Forelimb muscle (tissue), 1 donor: ENCODE data around the gene MAJIN. TPM values are rescaled to one million over a fixed set of nuclear protein-coding genes. Genes with fewer than 3 reads are reported as not detected.
"Not testable (repeated sequence)": the region's sequence is repeated elsewhere in the genome, so short reads cannot be mapped to it uniquely, and the experiment has no call there.

Experiments
- DNase-seq: peaks from one replicate; pipeline ENCODE4 v3.0.0-alpha.2; 2013; ENCODE audit warnings: low read depth
- polyA plus RNA-seq: library from polyadenylated mRNA; unstranded; fragments of 120-200 nt; gene quantifications from one replicate; pipeline ENCODE4 v1.2.1, GENCODE V29; 2013; ENCODE audit not compliant: insufficient read length

MAJIN gene
- not detected for polyA plus RNA-seq

DNA sequence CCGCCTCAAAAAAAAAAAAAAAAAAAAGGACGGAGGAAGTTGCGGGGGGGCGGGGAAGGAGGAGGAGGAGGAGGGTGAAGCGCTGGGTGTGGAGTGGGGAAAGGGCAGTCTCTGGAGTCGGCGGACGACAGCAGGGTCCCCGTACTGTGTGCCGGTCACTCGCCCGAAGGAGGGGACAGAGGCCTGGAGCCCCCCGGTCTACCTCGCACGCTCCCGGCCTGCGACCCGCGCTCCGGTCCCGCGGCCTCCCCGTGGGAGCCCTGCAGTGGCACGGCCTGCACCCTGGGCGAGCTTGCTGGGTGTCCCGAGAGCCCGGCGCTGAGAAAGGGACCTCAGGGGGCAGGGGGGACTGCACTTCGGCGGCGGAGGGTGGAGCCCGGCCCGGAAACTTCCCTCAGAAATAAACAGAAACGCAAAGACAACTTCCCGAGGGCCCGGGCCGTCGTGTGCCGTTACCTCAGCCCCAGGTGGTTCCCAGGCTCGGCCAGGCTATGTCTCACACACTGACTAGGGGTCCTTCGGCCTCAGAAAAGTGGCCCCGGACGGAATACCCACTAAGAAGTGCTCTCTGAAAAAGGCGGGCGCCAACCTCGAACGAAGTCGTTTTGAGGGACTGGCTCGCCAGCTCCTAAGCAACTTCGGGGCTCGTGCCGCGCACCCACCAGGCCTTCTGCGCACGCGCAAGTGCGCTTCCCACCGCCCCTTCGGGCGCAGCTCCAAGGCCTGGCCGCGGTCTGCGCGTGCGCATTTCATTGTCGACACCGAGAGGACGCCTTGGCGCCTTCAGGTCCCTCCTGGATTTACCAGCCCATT, at the start of gene MAJIN:
Gene MAJIN (minus strand): TSS at position 688 of the 813 bp plus-strand sequence. CDS start 12,703 bp downstream, outside the sequence.
- DNase-seq: peak; percentile 48

- DNase-seq: no peak
These were observed 49.6 kb upstream of the MAJIN start for GRCh38 chr11:65021509-65021908.

DNA sequence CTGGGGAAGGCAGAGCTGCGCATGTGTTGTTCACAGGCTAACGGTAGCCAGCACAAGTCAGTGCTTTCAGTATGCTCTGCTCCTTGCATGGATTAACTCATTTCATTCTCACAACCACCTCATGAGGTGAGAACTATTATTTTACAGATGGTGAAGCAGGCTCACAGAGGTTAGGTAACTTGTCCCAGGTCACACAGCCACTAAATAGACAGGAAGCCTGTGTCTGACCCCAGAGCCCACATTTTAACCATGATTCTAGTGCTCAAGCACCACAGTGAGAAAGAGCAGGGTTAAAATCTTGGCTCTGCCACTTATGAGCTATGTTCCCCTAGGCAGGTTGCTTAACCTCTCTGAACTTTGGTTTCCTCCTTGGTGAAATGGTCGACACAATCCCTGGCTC, 49.1 kb upstream of the MAJIN start:
- no peak for DNase-seq

- DNase-seq: no peak
These were observed 47.9 kb upstream of the MAJIN start for GRCh38 chr11:65019824-65020223.

- DNase-seq: no peak
These were observed 46.0 kb upstream of the MAJIN start for GRCh38 chr11:65017937-65018336.

DNA sequence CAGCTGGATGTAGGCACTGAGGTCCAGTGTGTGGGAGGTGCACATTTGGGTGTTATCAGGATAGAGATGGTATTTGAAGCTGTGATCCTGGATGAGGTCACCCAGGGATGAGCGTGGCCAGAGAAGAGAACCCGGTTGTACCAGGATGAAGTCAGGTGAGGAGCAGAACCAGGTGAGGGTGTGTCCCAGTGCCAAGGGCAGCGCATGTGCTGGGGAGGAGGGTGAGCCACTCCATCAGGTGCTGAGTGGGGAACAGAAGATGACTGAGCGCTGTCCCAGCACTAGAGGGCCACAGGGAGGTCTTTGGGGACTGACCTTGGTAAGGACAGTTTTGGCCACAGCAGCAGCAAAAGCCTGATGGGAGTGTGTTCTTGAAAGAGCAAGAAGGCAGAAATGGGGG, 44.8 kb upstream of the MAJIN start:
- DNase-seq: no peak

DNA sequence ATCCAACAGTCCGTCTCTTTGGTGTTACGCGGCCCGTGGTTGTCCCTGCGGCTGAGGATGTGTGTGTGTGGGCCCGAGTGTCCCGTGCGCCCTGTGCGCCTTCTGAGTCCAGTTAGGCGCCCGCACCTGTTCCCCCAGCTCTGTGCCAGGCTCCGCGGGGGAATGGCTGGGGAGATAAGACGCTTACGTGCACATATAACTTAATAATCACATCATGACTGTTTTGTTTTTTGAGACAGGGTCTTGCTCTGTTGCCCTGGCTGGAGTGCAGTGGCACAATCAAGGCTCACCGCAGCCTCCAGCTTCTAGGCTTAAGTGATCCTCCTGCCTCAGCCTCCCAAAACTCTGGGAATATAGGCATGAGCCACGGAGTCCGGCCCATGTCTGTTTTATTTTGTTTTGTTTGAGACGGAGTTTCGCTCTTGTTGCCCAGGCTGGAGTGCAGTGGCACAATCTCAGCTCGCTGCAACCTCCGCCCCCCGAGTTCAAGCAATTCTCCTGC, 42.9 kb upstream of the MAJIN start:
- no peak for DNase-seq

- peak; percentile 74 for DNase-seq
These were observed 42.2 kb upstream of the MAJIN start, which contains the start of gene ARL2 for GRCh38 chr11:65013888-65014725. TSS of gene ARL2 (plus strand) at chr11:65014160. CDS start at chr11:65014208, 48 bp downstream.

GRCh38 chr11:65013130-65013887, 41.4 kb upstream of the MAJIN start:
- DNase-seq: peak; percentile 74

- DNase-seq: no peak
These were observed 37.0 kb upstream of the MAJIN start for GRCh38 chr11:65008873-65009272.

- DNase-seq: no peak
These were observed 36.1 kb upstream of the MAJIN start for GRCh38 chr11:65008016-65008415.

DNA sequence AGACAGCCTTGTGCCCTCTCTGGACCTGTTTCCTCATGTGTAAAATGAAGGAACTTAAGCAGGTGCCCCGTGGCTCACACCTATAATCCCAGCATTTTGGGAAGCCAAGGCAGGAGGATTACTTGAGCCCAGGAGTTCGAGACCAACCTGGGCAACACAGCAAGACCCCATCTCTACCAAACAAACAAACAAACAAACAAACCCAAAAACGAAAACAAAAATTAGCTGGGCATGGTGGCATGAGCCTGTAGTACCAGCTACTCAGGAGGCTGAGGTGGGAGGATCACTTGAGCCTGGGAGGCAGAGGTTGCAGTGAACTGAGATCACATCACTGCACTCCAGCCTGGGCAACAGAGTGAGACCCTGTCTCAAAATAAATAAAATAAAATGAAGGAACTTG, 32.1 kb upstream of the MAJIN start:
- DNase-seq: not testable (repeated sequence)

DNA sequence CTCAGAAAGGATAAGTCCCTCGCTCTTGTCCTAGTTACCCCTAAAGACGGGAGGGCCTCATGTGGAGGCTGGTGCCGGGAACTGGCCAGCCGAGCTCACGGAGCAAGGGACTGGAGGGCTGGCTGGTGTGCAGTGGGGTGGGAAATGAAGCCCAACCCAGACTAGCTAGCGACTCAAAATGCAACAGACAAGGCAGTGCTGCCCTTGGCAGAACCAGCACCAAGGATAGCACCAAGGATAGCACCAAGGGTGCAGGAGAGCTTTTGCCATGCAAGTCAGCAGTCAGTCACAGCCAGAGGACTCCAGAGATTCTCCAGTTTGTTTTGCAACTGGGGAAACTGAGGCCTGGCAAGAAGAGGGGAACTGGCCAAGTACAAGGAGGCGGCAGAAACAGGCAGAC, 31.4 kb upstream of the MAJIN start:
- DNase-seq: no peak

- DNase-seq: no peak
These were observed 30.8 kb upstream of the MAJIN start for GRCh38 chr11:65002706-65003105.

GRCh38 chr11:64999478-64999877, 27.6 kb upstream of the MAJIN start:
- DNase-seq: no peak

GRCh38 chr11:64998690-64999431, 27.0 kb upstream of the MAJIN start:
- DNase-seq: no peak

- no peak for DNase-seq
These were observed 26.2 kb upstream of the MAJIN start for GRCh38 chr11:64998141-64998540.

GRCh38 chr11:64996710-64997380, 24.9 kb upstream of the MAJIN start, which contains the start of gene BATF2:
TSS of gene BATF2 (minus strand) at chr11:64996971. CDS start at chr11:64996914, 57 bp downstream.
- no peak for DNase-seq

GRCh38 chr11:64996327-64996709, 24.4 kb upstream of the MAJIN start:
- DNase-seq: no peak

GRCh38 chr11:64994318-64994717, 22.4 kb upstream of the MAJIN start:
- no peak for DNase-seq
